ENCODE data around the gene ZBTB17.

The ZBTB17 gene

GRCh38 chr1:15942661-15943327, 33.1 kb downstream of the ZBTB17 start:
- TF ChIP-seq CTCF (conservative IDR thresholded peaks at IDR 0.05; ENCODE audit: control insufficient read depth, insufficient read depth, low read depth, low read length), result no peak
- DNase-seq (ENCODE audit: low read depth), result no peak
- no peak overlapping the region for H3K4me3 ChIP-seq (ENCODE audit: control insufficient read depth, low read depth, low read length)

GRCh38 chr1:15941899-15942660, 33.8 kb downstream of the ZBTB17 start:
- TF ChIP-seq CTCF (conservative IDR thresholded peaks at IDR 0.05; ENCODE audit: control insufficient read depth, insufficient read depth, low read depth, low read length), result no peak
- DNase-seq (ENCODE audit: low read depth), result no peak
- H3K4me3 ChIP-seq (ENCODE audit: control insufficient read depth, low read depth, low read length), result no peak overlapping the region

- no peak for DNase-seq (ENCODE audit: low read depth)
- H3K4me3 ChIP-seq (ENCODE audit: control insufficient read depth, low read depth, low read length), result no peak overlapping the region
- no peak for TF ChIP-seq CTCF (conservative IDR thresholded peaks at IDR 0.05; ENCODE audit: control insufficient read depth, insufficient read depth, low read depth, low read length)
Measured at GRCh38 chr1:15941044-15941840, 34.7 kb downstream of the ZBTB17 start.

- H3K4me3 ChIP-seq (ENCODE audit: control insufficient read depth, low read depth, low read length), result no peak overlapping the region
- no peak for DNase-seq (ENCODE audit: low read depth)
- TF ChIP-seq CTCF (conservative IDR thresholded peaks at IDR 0.05; ENCODE audit: control insufficient read depth, insufficient read depth, low read depth, low read length), result no peak
Measured at GRCh38 chr1:15940110-15941043, 35.5 kb downstream of the ZBTB17 start.

GRCh38 chr1:15939181-15940109, 36.5 kb downstream of the ZBTB17 start:
- DNase-seq (ENCODE audit: low read depth), result peak; percentile 28
- no peak for TF ChIP-seq CTCF (conservative IDR thresholded peaks at IDR 0.05; ENCODE audit: control insufficient read depth, insufficient read depth, low read depth, low read length)
- no peak overlapping the region for H3K4me3 ChIP-seq (ENCODE audit: control insufficient read depth, low read depth, low read length)

All from fibroblast of mammary gland (primary cell).